COLO668 (cell line): ENCODE results near the gene RAD51B.

Experiments
- DNase-seq: peaks from one replicate; lab custom pipeline; 2025; ENCODE audit not compliant: unreplicated experiment; lab: John Stamatoyannopoulos, UW

RAD51B gene

DNA sequence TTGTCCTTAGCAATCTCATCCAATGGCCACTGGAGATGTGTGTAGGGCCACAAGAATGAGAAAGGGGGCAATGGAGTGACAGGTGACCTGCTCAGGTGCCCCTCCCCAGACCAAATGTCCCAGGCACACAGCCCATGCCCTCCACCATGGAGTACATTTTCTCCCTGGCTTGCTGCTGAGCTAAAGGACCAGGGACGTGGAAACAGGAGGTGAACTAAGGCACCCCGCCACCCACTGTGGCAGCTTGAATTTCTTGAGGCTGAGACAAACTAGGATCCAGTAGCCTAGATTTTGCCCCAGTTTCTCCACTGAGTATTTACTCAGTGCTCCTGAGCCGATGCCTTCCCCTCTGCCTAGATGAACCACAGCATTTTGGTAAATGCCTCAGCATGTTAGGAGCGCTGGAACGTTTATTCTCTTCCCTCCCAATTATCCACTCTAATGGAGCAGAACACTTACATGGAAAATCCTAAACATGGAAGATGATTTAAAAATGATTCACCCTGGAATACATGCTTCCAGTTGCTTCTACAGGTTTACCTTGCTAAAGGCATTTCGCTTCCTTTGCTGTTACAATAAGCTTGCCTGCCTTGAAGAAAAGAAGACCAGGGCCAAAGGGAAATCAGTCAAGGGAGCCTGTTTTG is 775.3 kb downstream of the RAD51B start:
- no peak for DNase-seq

DNA sequence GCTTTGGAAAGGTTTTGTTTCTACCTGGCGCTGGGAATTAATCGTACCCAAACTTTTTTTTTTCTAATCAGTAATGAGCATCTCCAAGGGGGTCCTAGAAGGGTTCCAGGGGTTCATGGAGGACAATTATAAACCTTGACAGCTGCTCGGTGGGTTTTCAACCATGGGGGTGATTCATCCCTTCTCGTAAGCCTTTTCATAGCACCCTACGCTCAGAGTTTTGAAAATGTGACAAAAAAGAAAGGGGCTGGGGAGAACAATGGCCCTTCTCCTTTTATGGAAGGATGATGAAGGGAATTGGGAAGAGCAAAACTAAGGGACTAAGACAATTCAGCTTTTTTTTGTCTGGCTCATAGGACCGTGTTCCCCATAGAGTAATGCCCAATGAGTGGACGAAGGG is 776.6 kb downstream of the RAD51B start:
- DNase-seq: no peak

DNA sequence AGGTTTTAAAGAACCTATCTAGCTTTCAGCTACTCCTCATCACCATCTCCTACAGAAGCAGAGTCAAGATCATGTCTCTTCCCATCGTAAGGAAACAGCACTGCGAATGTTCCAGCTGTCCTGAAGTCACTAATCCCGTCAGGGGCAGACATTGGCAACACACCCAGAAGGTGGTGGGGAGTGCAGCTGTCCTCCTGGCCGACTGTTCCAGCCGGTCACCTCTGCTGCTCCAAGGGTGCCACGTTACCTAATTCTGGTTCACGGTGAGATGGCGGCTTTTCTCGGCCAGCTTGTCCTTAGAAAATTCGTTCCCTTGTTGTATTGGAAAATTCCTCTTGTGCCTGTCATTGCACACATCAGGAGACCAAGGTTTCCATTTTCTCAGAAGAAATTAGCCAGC is 777.1 kb downstream of the RAD51B start:
- no peak for DNase-seq

DNA sequence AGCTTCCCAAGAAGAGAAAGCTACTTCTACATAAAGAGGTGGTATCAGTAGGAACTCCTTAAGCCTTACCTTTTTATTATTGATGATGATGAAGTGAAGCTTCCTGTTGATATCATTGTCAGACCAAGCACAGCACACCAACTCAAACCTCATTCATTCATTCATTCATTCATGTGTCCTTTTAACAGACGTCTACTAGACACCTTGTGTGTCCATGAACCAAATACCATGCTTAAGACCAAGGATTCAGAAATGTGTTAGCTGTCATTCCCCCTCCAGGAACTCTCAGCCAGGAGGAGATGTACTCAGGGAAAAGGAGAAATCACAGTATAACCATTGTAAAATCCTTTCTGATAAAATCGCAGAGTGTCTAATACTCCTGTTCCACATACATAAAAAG is 778.5 kb downstream of the RAD51B start:
- no peak for DNase-seq

DNA sequence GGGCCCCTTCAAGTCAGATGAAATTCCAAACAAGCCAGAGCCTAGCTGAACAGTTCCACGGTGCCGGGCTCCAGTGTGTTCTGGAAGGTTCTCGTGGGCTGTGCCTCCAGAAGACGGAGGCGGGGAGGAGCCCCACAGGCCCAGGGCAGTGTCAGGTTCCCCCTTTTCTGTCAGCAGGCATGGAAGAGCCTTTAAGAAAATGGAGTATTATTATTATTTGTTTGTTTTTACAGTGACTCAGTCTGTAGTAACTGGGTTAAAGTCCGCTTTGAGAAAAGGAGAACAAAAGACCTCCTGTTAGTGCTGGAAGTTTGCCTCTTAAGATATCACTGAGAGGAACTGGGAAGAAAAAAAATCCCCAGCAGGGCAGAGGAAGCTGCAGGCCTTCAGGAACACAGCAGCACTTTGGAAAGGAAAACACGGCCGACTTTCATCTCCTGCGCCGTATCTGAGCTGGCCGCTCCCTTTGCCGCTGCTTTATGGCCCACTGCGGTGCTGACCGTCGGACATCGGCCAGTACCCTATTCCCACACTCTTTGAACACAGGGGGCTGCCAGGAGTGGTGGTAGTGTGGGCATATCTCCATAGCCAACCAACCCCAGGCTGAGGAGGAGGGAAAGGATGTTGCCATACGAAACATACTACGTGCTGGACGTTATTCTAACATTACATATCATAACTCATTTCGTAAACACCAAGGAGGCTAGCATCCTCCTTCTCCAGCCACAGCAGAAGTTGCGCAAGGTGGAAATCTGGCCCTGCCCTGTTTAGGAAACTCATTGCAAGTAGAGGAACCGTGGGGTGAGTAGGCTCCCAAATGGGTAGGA is 779.3 kb downstream of the RAD51B start:
- DNase-seq: no peak

DNA sequence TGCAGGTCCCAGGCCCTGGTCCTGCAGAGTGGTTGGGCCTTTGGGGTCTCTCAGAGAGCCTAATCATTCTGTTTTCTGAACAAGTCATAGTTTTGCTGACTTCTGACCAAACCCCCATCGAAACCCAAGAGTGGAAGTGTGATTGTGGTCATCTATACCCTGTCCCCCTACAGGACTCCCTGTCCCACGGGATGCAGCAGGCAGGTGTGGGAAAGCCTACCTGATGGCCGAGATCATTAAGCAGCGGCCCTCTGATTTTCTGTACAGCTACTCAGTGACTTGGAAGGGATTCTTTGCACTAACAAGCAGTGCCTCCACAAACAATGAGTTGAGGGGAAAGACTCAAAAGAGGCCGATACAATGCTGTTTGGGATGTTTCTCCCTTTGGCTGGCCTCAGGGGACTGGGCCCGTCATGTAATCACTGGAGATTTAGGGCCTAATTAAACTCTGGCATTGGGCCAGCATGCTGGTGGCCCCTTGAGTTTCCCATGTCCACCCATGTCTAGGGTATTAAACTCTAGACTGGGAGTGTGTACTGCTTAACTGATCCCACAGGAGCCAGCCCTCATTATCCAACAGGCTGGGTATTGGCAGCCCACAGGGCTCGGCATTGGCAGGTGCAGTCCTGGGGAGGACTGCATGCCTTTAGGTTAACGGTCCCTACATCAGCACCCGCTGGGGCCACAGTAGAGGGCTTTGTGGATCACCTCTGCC is 780.5 kb downstream of the RAD51B start:
- no peak for DNase-seq

DNA sequence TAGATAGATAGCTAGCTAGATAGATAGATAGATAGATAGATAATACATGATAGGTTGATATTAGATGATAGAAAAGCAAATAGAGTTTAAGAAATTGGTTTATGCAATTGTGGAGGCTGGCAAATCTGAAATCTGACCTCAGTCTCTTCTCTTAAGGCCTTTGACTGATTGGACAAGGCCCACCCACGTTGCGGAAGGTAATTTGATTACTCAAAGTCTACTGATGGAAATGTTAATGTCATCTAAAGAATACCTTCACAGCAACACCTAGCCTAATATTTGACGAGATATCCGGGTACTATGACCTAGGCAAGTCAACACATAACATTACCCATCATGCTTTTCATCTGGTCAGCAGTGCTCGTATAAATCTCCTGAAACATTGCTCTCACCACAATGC is 782.9 kb downstream of the RAD51B start:
- no peak for DNase-seq

DNA sequence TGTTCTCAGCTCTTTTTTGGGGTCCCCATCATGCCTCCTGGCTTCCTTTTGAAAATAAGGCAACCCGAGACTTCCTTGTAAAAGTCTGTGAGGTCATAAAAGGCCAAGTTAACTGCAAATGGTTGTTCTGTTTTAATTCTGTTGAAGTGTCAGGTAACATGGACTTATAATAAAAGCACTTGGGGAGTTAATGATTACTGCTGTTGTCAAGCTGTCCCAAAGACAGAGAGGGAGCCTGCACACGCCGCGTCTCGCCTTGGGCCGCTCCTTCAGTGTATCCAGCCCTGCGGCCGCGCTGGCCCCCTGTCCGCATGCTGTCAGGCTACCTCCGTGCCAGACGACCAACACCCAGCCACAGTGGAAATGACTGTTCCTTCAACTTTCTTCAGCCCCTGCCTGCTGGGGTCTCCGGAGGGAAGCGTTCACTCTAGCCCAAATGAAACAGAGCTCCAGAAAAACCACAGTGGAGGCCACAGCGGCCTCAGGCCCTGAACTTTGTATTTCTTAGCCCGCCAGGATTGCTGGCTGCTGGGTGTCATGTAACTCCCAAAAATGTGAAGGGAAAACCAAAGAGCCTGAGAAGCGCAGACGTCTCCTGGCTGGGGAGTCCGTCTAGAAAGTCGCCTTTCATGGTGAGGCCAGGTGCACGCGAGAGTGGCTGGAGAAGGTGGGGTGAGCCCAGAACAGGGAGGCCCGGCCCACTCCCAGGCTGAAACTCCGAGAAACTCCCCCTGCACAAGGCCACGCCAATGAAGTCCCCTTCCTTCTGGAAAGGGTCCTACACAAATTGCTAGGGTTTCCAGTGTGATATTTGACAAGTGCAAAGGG is 784.2 kb downstream of the RAD51B start:
- DNase-seq: no peak

DNA sequence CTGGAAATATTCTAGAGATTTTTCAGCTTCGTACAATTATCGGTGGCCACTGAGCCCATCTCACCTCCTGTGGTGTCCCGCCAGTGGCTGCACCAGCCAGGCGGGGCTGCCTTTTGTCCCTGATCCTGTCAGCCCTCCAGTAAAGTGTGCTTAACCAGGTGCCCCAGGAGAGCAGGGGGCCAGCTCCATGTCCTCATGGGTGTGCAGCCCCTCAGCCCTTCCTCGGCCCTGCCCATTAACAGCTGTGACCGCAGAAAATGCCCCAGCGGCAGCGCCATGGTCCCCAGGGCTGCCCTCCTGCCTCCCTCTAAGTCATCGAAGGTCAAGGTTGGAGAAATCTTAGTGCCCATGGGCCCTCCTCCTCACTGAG is 784.8 kb downstream of the RAD51B start:
- no peak for DNase-seq

DNA sequence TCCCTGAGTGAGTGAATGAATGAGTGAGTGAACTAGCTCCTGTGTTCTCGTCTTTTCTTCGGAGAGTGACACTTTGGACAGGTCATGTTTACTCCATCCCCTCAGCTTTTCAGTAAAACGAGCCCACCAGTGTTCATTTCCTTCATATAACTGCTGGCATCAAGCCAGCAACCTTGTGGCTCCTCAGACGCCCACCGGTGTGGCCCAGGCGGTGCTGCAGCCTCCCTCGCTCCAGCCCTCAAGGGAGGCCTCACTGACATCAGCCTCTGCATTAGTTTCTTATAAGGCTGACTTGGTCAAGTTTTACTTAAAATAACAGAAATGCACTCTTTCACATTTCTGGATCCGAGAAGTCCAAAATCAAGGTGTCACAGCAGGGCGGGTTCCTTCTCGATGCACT is 785.2 kb downstream of the RAD51B start:
- no peak for DNase-seq

DNA sequence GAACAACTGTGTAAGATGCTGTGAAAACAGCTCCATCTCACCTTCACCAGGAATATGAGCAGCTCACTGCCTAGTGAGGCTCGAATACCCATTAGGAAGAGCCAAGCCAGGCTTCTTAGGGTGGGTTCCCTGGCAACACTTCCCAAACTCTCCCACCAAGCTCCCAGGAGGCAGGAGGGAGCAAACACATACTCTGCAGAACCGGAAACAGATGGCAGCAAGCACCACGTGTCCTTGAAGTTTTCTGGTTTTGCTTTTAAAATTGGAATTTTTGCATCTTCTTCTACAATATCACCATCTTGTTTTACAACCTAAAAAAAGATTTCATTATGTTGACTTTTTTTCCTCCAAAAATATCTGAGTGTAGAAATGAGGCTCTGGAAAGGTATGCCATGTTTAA is 786.6 kb downstream of the RAD51B start:
- DNase-seq: no peak

DNA sequence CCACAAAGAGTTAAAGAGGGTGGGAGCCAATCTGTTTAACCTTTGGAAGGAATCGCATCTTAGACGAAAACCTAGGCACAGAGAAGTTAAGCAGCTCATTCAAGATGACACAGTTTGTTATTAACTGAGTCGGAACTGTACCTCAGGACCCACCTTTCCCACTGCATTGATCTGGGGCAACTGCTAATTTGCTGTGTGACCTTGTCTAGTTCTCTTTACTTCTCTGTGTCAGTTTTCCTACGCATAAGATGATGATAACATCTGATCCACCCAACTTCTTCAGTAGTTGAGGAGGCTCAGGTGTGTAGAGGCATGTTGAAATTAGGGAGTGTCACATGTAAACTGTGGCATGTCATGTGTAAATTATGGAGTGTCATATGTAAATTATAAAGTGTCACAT is 787.1 kb downstream of the RAD51B start:
- DNase-seq: no peak

DNA sequence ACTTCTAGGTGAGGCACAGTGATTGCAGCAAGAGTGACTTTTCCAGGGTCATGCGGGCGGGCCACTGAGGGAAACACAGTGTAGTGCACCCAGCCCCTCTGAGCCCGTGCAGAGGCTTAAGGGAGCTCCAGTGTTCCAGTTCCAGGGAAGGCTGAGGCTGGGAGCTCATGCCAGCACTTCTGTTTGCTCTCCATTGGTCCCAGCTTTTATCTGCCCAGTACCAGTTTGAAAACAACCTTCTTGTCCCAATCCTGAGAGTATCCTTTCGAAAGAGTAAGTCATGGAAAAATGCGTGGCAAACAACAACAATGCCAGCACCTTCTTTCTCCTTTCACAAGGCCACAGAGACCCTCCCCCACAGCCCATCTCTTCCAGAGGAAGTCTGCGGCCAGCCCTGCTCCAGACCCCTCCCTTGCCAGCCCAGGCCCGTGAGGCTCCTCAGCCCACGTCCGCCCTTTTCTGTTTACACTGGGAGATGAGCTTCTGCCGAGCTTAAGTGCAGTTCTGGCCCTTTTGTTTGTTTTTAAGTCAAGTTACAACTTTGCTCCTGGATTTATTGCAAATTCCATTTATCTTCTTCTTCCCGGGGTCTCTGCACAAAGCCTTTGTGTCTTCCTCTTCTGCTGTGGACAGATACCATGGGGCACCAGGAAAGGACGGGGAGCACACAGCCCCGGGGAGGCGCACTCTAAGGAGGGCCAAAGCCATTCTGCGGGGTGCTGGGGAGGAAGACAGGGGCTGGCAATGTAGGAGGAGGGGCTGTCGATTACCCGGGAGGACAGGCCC is 787.7 kb downstream of the RAD51B start:
- peak; percentile 46 for DNase-seq

DNA sequence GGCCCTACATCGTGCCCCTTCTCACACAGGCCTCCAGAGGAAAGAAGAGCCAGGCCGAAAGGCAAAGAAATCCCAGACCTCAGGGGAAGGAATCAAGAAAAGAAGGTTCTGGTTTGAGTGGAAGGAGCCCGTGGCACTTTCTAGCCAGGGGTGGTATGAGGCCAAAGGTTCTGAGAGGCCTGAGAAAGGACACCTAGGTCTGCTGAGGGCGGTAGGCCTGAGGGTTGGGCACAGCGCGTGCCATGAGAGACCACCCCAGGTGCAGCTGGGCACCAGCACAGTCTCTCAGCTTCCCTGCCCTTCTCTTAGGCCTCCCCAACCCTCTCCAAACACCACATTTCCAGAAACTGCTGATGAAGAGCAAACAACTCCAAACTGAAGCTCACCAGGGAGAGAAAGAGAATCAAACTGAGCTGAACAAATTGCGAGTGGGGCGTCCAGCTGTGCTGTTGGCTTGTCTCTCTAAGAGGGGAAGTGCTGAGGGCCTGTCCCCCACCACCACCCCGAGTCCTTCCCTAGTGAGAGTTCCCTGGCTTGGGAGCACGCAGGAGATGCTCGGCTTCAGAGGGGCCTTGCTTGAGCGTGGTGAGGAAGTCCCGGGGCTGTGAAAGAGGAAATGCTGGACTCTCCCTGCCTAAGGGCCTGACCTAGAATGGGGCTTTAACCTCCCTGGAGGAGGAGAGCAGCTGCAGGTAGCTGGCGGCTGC is 788.4 kb downstream of the RAD51B start:
- peak; percentile 46 for DNase-seq

DNA sequence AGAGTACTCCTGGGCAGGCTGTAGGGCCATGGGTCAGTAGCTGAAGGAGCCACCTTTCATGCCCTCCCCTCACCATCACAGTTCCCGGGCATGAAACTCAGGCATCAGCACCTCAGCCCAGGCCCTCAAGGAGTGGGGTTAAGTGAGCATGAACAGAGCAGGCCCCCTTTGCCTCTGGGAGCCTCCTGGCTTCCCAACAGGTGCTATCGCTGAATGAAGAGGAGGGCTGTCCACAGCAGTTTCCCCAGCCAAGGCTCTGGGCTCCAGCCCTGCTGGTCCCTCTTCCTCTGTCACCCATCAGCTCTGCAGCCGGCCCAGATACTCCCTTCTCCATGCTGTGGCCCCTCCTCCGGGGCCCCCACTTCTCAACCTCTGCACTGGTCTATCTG is 789.0 kb downstream of the RAD51B start:
- DNase-seq: no peak

DNA sequence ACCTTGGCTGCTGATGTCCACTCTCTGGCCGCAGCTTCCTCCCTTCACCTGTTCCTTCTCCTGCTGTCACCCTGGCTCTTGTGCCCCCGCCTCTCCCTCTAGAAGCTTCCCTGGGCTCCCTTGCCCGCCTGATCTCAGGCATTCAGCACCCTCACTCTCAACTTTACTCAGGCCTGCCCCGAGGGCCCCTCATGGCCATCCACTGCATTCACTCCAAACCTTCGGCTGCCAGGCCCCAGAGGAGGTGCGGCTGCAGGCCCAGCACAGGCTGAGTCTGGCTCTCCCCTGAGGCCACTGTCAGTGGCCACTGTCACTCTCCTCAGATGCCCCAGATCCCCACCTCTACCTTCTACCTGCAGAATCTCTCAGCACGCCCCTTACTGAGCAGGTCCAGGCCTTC is 789.4 kb downstream of the RAD51B start:
- DNase-seq: no peak

DNA sequence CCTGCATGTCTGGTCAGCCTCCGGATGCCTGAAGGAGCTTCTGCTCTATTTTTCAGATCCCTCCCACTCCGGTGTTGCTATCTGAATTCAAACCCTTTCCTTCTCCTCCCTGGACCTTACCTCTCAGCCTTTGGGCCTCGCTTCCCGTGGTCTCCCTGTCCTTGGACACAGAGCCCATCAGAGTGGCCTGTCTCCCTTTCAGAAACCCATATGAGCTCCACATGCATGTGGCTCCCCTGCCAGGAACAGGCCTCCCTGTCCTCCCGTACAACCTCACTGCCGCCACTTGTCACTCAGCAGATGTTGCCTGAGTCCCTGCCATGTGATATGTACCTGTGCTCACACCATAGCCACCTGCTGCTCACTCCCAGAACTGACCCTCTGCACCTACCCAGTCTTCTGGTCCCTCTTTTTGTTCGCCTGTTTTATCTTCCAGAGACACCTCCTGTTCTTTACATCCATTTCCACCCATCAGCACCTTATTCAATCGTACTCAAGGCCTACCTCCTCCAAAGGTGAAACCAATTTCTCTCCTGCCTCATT is 790.7 kb downstream of the RAD51B start:
- peak; percentile 16 for DNase-seq

DNA sequence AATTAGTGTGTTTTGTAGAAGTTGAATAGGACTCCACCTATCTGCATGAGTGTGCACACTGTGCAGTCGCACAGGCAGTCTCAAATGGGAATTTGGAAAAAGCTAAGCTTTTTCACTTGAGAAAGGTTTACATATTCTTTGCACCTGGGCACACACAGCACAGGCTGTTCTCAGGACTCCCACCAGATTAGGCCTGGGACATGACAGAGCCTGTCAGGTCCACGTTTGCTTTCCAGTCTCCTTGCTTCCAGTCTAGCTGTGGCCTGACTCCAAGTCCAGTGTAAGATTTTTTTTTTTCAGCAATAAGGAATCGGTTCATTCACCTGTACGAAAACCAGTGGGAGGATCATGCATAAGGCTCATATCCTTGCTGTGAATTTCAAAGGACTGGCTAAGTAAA is 792.0 kb downstream of the RAD51B start:
- no peak for DNase-seq

DNA sequence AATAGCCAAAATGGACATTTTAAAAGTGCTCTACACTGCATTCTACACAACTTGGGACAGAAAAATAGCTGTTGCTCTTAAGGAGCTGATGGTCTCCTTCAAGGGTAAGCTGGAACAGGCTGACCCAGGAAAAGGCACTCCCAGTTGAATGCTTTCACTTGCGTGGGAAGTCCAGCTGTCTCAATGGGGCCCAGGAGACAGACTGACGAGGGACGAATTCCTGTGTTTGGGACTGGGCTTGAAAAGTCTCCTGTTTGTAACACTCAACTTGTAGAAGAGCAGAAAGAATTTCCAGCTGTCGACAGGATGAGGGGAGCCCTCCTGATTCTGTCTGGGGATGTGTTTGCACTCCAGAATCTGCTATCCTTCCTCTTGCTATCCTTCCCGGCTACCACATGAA is 792.5 kb downstream of the RAD51B start:
- DNase-seq: no peak
